ENCODE data around the gene COL6A1. TPM values are rescaled to one million over a fixed set of nuclear protein-coding genes. Genes with fewer than 3 reads are reported as not detected.

COL6A1 gene
- total RNA-seq, 2 experiments from 2014 or later, result not detected

DNA sequence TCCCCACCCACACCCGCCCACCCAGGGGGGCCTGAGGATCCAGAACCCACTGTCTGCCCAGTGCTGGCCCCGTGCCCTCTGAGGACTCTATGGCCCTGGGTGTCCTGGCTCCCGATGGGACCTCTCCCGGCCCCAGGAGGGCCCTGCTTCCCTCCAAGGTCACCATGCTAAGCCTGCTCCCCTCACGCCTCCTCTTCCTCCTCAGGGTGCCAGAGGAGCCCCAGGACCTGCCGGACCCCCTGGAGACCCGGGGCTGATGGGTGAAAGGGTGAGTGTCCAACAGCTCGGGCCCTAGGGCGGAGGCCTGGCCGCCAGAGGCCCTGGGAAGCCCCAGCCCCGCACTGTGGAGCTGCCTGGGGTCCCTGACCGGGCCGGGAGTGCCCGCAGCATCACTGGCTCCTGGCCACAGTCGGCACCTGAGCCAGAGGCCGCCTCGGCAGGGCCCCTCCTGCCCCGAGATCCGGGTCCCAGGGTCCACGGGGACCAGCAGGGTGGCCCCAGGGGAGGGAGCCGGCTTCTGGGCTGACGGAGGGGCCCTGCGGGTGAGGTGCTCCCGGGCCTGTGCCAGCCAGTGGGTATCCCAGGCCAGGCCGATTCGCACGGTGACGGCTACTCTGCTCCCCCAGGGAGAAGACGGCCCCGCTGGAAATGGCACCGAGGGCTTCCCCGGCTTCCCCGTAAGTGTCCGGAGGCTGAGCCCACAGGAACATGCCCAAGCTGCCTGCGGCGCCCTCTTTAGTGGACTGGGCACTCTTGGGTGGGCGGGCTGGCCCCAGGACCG, 16.1 kb downstream of the COL6A1 start:
- no peaks in the 10 kb centered on the region for H3K36me3 ChIP-seq (ENCODE audit: insufficient read depth, low read length)
- H3K79me2 ChIP-seq (ENCODE audit: insufficient read depth, low read depth, low read length), result no peaks in the 10 kb centered on the region
- no peak overlapping the region for H3K27ac ChIP-seq (ENCODE audit: low read depth, low read length, poor library complexity, severe bottlenecking)
- BruUV-seq (replicated peaks), result no TSS peak
- POLR2A ChIA-PET, result no interaction called here
- no peak overlapping the region for H3K4me3 ChIP-seq (ENCODE audit: low read depth, low read length, poor library complexity, severe bottlenecking)
- H3K9me2 ChIP-seq (ENCODE audit: insufficient read depth, low read length), result no peaks in the 10 kb centered on the region
- CTCF ChIA-PET (ENCODE audit: unreplicated experiment), result no interaction called here
- DNase-seq (ENCODE audit: low spot score), result no peak
- no peak overlapping the region for H3K4me2 ChIP-seq (ENCODE audit: low read length)
- no peak overlapping the region for H2AFZ ChIP-seq (ENCODE audit: low read length)
- TF ChIP-seq, protein P1, sequence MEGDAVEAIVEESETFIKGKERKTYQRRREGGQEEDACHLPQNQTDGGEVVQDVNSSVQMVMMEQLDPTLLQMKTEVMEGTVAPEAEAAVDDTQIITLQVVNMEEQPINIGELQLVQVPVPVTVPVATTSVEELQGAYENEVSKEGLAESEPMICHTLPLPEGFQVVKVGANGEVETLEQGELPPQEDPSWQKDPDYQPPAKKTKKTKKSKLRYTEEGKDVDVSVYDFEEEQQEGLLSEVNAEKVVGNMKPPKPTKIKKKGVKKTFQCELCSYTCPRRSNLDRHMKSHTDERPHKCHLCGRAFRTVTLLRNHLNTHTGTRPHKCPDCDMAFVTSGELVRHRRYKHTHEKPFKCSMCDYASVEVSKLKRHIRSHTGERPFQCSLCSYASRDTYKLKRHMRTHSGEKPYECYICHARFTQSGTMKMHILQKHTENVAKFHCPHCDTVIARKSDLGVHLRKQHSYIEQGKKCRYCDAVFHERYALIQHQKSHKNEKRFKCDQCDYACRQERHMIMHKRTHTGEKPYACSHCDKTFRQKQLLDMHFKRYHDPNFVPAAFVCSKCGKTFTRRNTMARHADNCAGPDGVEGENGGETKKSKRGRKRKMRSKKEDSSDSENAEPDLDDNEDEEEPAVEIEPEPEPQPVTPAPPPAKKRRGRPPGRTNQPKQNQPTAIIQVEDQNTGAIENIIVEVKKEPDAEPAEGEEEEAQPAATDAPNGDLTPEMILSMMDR (conservative IDR thresholded peaks at IDR 0.05; ENCODE audit: low read length), result no peak
- no peak for TF ChIP-seq EZH2phosphoT487 (IDR thresholded peaks at IDR 0.05; ENCODE audit: borderline replicate concordance, low read depth, low read length)
- no peaks in the 10 kb centered on the region for H4K20me1 ChIP-seq (ENCODE audit: insufficient read depth, low read length)
- intact Hi-C loops (cut with micrococcal nuclease; ENCODE audit: unreplicated experiment), result no loop called here
- H3K9me3 ChIP-seq (ENCODE audit: low read length), result no peaks in the 10 kb centered on the region
- no peaks in the 10 kb centered on the region for H3K4me1 ChIP-seq (ENCODE audit: insufficient read depth, low read length, poor library complexity, severe bottlenecking)

DNA sequence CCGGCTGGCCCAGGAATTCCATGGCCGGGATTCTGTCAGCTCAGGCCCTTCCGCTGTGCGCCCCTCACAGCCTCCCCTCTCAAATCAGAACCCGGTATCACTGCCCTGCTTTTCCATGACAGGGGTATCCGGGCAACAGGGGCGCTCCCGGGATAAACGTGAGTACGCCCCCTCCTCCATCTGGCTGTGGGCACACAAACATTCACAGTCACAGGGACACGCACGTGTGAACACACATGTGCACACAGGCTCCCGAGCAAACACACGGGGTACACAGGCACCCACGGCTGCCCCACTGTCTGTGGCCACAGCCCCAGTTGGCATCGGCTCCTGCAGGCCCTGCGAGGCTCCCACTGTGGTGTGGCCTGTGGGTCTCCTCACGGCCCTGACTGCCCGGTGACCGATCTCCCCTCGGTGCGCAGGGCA, 16.7 kb downstream of the COL6A1 start:
- CTCF ChIA-PET (ENCODE audit: unreplicated experiment), result no interaction called here
- no peak for TF ChIP-seq EZH2phosphoT487 (IDR thresholded peaks at IDR 0.05; ENCODE audit: borderline replicate concordance, low read depth, low read length)
- TF ChIP-seq, protein P1 (conservative IDR thresholded peaks at IDR 0.05; ENCODE audit: low read length), result no peak
- DNase-seq (ENCODE audit: low spot score), result no peak
- H3K9me2 ChIP-seq (ENCODE audit: insufficient read depth, low read length), result no peaks in the 10 kb centered on the region
- BruUV-seq (replicated peaks), result no TSS peak
- H3K4me3 ChIP-seq (ENCODE audit: low read depth, low read length, poor library complexity, severe bottlenecking), result no peak overlapping the region
- no peak overlapping the region for H3K4me2 ChIP-seq (ENCODE audit: low read length)
- no peaks in the 10 kb centered on the region for H3K9me3 ChIP-seq (ENCODE audit: low read length)
- POLR2A ChIA-PET, result no interaction called here
- no peaks in the 10 kb centered on the region for H3K36me3 ChIP-seq (ENCODE audit: insufficient read depth, low read length)
- H3K27ac ChIP-seq (ENCODE audit: low read depth, low read length, poor library complexity, severe bottlenecking), result no peak overlapping the region
- H3K79me2 ChIP-seq (ENCODE audit: insufficient read depth, low read depth, low read length), result no peaks in the 10 kb centered on the region
- no peak overlapping the region for H2AFZ ChIP-seq (ENCODE audit: low read length)
- intact Hi-C loops (cut with micrococcal nuclease; ENCODE audit: unreplicated experiment), result no loop called here
- H4K20me1 ChIP-seq (ENCODE audit: insufficient read depth, low read length), result no peaks in the 10 kb centered on the region
- no peaks in the 10 kb centered on the region for H3K4me1 ChIP-seq (ENCODE audit: insufficient read depth, low read length, poor library complexity, severe bottlenecking)

DNA sequence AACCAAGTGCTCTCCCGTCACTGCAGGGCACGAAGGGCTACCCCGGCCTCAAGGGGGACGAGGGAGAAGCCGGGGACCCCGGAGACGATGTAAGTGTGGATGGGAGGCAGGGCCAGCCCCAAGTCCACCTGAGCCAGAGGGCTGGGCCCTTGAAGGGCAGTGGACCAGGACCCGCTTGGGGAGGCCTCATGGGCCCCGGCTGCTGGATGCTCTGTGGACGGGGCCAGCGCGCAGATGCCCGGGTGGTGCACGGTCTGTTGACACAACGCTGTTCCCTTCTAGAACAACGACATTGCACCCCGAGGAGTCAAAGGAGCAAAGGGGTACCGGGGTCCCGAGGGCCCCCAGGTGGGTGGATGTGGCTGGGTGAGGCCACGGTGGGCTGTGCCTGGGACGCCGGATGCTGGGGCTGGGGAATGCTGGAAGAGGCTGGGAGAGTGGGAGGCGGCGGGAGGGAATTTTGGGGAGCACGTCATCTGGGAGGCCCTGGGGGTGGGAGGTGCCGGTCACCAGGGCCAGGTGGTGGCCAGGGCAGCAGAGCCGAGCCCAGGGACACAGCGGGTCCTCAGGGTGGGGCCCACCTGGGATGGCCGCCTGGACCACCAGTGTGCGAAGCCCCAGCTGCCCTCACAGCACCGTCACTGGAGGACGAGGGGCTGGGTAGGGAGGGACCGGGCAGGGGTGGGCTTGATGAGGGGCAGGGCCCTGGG, 17.5 kb downstream of the COL6A1 start:
- no peaks in the 10 kb centered on the region for H3K36me3 ChIP-seq (ENCODE audit: insufficient read depth, low read length)

More for the DNA sequence above, 17.5 kb downstream of the COL6A1 start:
- ChIA-PET POLR2A (no interaction called here), CTCF (ENCODE audit: unreplicated experiment) (no interaction called here)
- DNase-seq (ENCODE audit: low spot score), result no peak
- H2AFZ ChIP-seq (ENCODE audit: low read length), result no peak overlapping the region
- TF ChIP-seq EZH2phosphoT487 (IDR thresholded peaks at IDR 0.05; ENCODE audit: borderline replicate concordance, low read depth, low read length), result no peak
- TF ChIP-seq, protein P1 (conservative IDR thresholded peaks at IDR 0.05; ENCODE audit: low read length), result no peak
- no peaks in the 10 kb centered on the region for H3K9me2 ChIP-seq (ENCODE audit: insufficient read depth, low read length)
- intact Hi-C loops (cut with micrococcal nuclease; ENCODE audit: unreplicated experiment), result no loop called here
- no peaks in the 10 kb centered on the region for H3K79me2 ChIP-seq (ENCODE audit: insufficient read depth, low read depth, low read length)
- no peak overlapping the region for H3K4me3 ChIP-seq (ENCODE audit: low read depth, low read length, poor library complexity, severe bottlenecking)
- H3K4me2 ChIP-seq (ENCODE audit: low read length), result no peak overlapping the region
- H3K4me1 ChIP-seq (ENCODE audit: insufficient read depth, low read length, poor library complexity, severe bottlenecking), result no peaks in the 10 kb centered on the region
- H3K9me3 ChIP-seq (ENCODE audit: low read length), result no peaks in the 10 kb centered on the region
- BruUV-seq (replicated peaks), result no TSS peak
- no peaks in the 10 kb centered on the region for H4K20me1 ChIP-seq (ENCODE audit: insufficient read depth, low read length)
- no peak overlapping the region for H3K27ac ChIP-seq (ENCODE audit: low read depth, low read length, poor library complexity, severe bottlenecking)
